NCI-H510A treated with DMSO at 0.1 percent for 48 hours (cell line): ENCODE data around the gene CDK12.
A peak's percentile ranks its signal among the peaks of the same experiment; 100 is the strongest.

ENCODE experiments used
- DNase-seq: peaks from one replicate; lab custom pipeline; 2025; lab: John Stamatoyannopoulos, UW

CDK12 gene

GRCh38 chr17:39548494-39549225 lies 87.4 kb downstream of the CDK12 start:
- DNase-seq: no peak

- DNase-seq: no peak
Measured at GRCh38 chr17:39549747-39550573, 88.7 kb downstream of the CDK12 start.

- DNase-seq: no peak
Measured at GRCh38 chr17:39551879-39552278, 90.6 kb downstream of the CDK12 start.

GRCh38 chr17:39553341-39553945 lies 92.2 kb downstream of the CDK12 start:
- DNase-seq: no peak

GRCh38 chr17:39555368-39555767 lies 94.1 kb downstream of the CDK12 start:
- DNase-seq: no peak

GRCh38 chr17:39556423-39556822 lies 95.1 kb downstream of the CDK12 start:
- DNase-seq: no peak

- no peak for DNase-seq
Measured at GRCh38 chr17:39562395-39562794, 101.1 kb downstream of the CDK12 start.

- DNase-seq: no peak
Measured at GRCh38 chr17:39562976-39563375, 101.7 kb downstream of the CDK12 start.

GRCh38 chr17:39563476-39563875 lies 102.2 kb downstream of the CDK12 start:
- DNase-seq: peak; percentile 71

- DNase-seq: peak; percentile 20
Measured at GRCh38 chr17:39564211-39564848, 103.0 kb downstream of the CDK12 start.

- DNase-seq: no peak
Measured at GRCh38 chr17:39566094-39566850, 105.0 kb downstream of the CDK12 start.

GRCh38 chr17:39568702-39569101 lies 107.4 kb downstream of the CDK12 start:
- no peak for DNase-seq

- DNase-seq: no peak
Measured at GRCh38 chr17:39569126-39569525, 107.8 kb downstream of the CDK12 start.

GRCh38 chr17:39572121-39572520 lies 110.8 kb downstream of the CDK12 start:
- DNase-seq: no peak

GRCh38 chr17:39573447-39574298 lies 112.4 kb downstream of the CDK12 start:
- DNase-seq: peak; percentile 71

GRCh38 chr17:39576187-39576586 lies 114.9 kb downstream of the CDK12 start:
- DNase-seq: no peak

- no peak for DNase-seq
Measured at GRCh38 chr17:39578272-39578671, 117.0 kb downstream of the CDK12 start.

- no peak for DNase-seq
Measured at GRCh38 chr17:39579318-39580081, 118.2 kb downstream of the CDK12 start.

GRCh38 chr17:39580082-39580468 lies 118.8 kb downstream of the CDK12 start:
- no peak for DNase-seq
